ENCODE results near the gene TSPOAP1.

The TSPOAP1 gene

GRCh38 chr17:58301504-58302150 is 27.0 kb downstream of the TSPOAP1 start:
- no peak for DNase-seq

GRCh38 chr17:58300336-58300735 is 28.3 kb downstream of the TSPOAP1 start:
- no peak for DNase-seq

GRCh38 chr17:58294034-58294433 is 34.6 kb downstream of the TSPOAP1 start:
- no peak for DNase-seq

GRCh38 chr17:58291246-58291645 is 37.3 kb downstream of the TSPOAP1 start:
- DNase-seq, result no peak

- no peak for DNase-seq
These were observed 38.7 kb downstream of the TSPOAP1 start for GRCh38 chr17:58289869-58290268.

GRCh38 chr17:58285422-58285810 is 43.2 kb downstream of the TSPOAP1 start:
- DNase-seq, result no peak

- DNase-seq, result no peak
These were observed 43.8 kb downstream of the TSPOAP1 start for GRCh38 chr17:58284613-58285421.

- DNase-seq, result no peak
These were observed 44.7 kb downstream of the TSPOAP1 start for GRCh38 chr17:58283674-58284612.

- no peak for DNase-seq
These were observed 46.2 kb downstream of the TSPOAP1 start for GRCh38 chr17:58282442-58282841.

GRCh38 chr17:58281511-58282011 is 47.0 kb downstream of the TSPOAP1 start:
- peak; percentile 15 for DNase-seq

GRCh38 chr17:58280480-58281217 is 47.9 kb downstream of the TSPOAP1 start, which contains the start of gene MPO:
Gene MPO (minus strand): TSS chr17:58280935. CDS start chr17:58280758, 177 bp downstream.
- no peak for DNase-seq

- DNase-seq, result no peak
These were observed 48.7 kb downstream of the TSPOAP1 start for GRCh38 chr17:58279736-58280479.

GRCh38 chr17:58279016-58279711 is 49.4 kb downstream of the TSPOAP1 start:
- DNase-seq, result no peak

- no peak for DNase-seq
These were observed 50.0 kb downstream of the TSPOAP1 start for GRCh38 chr17:58278661-58279015.

- no peak for DNase-seq
These were observed 50.6 kb downstream of the TSPOAP1 start for GRCh38 chr17:58277802-58278595.

- DNase-seq, result no peak
These were observed 51.3 kb downstream of the TSPOAP1 start for GRCh38 chr17:58277107-58277801.

- no peak for DNase-seq
These were observed 52.2 kb downstream of the TSPOAP1 start for GRCh38 chr17:58276423-58276822.

GRCh38 chr17:58275417-58275816 is 53.2 kb downstream of the TSPOAP1 start:
- DNase-seq, result no peak

GRCh38 chr17:58273453-58274104 is 55.0 kb downstream of the TSPOAP1 start:
- no peak for DNase-seq
